DMS 273 treated with DMSO at 0.1 percent for 48 hours (cell line): ENCODE data around the gene BTBD9.
A peak's percentile ranks its signal among the peaks of the same experiment; 100 is the strongest.
"Not testable (repeated sequence)": the region's sequence is repeated elsewhere in the genome, so short reads cannot be mapped to it uniquely, and the experiment has no call there.

Source experiments
- DNase-seq: peaks from one replicate; lab custom pipeline; 2025; lab: John Stamatoyannopoulos, UW

Gene BTBD9

GRCh38 chr6:38429546-38429945 lies 210.2 kb downstream of the BTBD9 start:
- DNase-seq: no peak

GRCh38 chr6:38427492-38428210 lies 212.1 kb downstream of the BTBD9 start:
- no peak for DNase-seq

GRCh38 chr6:38425788-38426488 lies 213.8 kb downstream of the BTBD9 start:
- DNase-seq: not testable (repeated sequence)

GRCh38 chr6:38423746-38424145 lies 216.0 kb downstream of the BTBD9 start:
- DNase-seq: no peak

GRCh38 chr6:38420207-38420606 lies 219.5 kb downstream of the BTBD9 start:
- DNase-seq: no peak

- no peak for DNase-seq
These were observed 222.2 kb downstream of the BTBD9 start for GRCh38 chr6:38417521-38417920.

GRCh38 chr6:38415231-38416005 lies 224.3 kb downstream of the BTBD9 start:
- DNase-seq: no peak

GRCh38 chr6:38413102-38413800 lies 226.5 kb downstream of the BTBD9 start:
- DNase-seq: no peak

- no peak for DNase-seq
These were observed 232.5 kb downstream of the BTBD9 start for GRCh38 chr6:38407192-38407591.

- no peak for DNase-seq
These were observed 233.6 kb downstream of the BTBD9 start for GRCh38 chr6:38406096-38406495.

- no peak for DNase-seq
These were observed 234.7 kb downstream of the BTBD9 start for GRCh38 chr6:38404900-38405556.

- no peak for DNase-seq
These were observed 235.4 kb downstream of the BTBD9 start for GRCh38 chr6:38404355-38404754.

- DNase-seq: peak; percentile 41
These were observed 236.2 kb downstream of the BTBD9 start for GRCh38 chr6:38403548-38403947.

GRCh38 chr6:38400764-38401163 lies 239.0 kb downstream of the BTBD9 start:
- no peak for DNase-seq

GRCh38 chr6:38400101-38400500 lies 239.6 kb downstream of the BTBD9 start:
- DNase-seq: no peak

GRCh38 chr6:38396209-38396608 lies 243.5 kb downstream of the BTBD9 start:
- DNase-seq: no peak

GRCh38 chr6:38393986-38394385 lies 245.7 kb downstream of the BTBD9 start:
- DNase-seq: no peak

GRCh38 chr6:38391626-38392579 lies 247.8 kb downstream of the BTBD9 start:
- DNase-seq: no peak

- no peak for DNase-seq
These were observed 248.5 kb downstream of the BTBD9 start for GRCh38 chr6:38391206-38391605.

- DNase-seq: no peak
These were observed 249.9 kb downstream of the BTBD9 start for GRCh38 chr6:38389875-38390274.

- no peak for DNase-seq
These were observed 251.8 kb downstream of the BTBD9 start for GRCh38 chr6:38387971-38388370.
